SH-SY5Y (cell line): ENCODE measurements around the gene NEDD4L.

Experiments used
- GATA2 ChIP-seq: IDR thresholded peaks from 2 replicates; pipeline ENCODE4 v1.6.1; 2011; ENCODE audit warnings: mild to moderate bottlenecking, low read depth, low read length
- GATA3 ChIP-seq: IDR thresholded peaks from 2 replicates; pipeline ENCODE4 v1.6.1; 2011; ENCODE audit warnings: low read depth, mild to moderate bottlenecking, low read length, moderate library complexity

DNA sequence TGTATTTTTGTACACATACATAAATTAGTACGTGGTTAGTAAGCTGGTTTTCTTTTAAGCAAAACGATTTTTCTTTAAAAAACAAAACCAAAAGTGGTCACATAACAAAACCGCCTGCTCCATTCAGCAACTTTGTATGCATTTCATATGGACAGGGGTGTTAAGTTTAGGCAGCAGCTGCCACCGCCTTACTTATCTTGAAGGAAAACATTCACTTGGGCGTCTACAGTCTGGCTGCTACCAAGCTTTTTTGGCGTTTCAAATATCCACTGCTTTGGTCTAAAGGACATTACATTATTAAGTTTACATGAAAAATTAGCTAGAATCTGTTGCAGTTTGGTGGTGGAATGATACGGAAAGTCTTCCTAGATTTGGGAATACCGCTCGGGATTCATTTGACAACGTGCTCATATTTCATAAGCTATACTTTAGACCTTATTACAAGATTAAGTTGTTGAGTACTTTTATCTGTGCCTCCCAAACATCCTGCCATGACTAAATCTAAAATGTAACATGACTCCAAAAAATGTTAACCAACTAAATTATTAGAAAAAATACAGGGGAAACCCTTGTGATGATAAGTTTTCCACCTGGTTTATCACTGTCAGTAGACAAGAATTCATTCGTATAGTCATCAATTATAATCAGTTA, 214.8 kb downstream of the NEDD4L start:
- TF ChIP-seq GATA2: no peak
- no peak for TF ChIP-seq GATA3
